Measurements from ENCODE around the gene HS3ST2. TPM values are rescaled to one million over a fixed set of nuclear protein-coding genes. Genes with fewer than 3 reads are reported as not detected.

HS3ST2 gene
- total RNA-seq, 1 experiment from 2014 or later, result 0.61 TPM

- TF ChIP-seq ZBTB43 (CRISPR knock-in tag; IDR thresholded peaks at IDR 0.05), result no peak
- no peak for TF ChIP-seq RELA (CRISPR knock-in tag; IDR thresholded peaks at IDR 0.05; ENCODE audit: borderline replicate concordance)
- no peak for TF ChIP-seq NR2C2 (CRISPR knock-in tag; IDR thresholded peaks at IDR 0.05)
- TF ChIP-seq RORB (CRISPR knock-in tag; IDR thresholded peaks at IDR 0.05), result no peak
- no peak for TF ChIP-seq TCF7 (CRISPR knock-in tag; IDR thresholded peaks at IDR 0.05; ENCODE audit: low read depth)
- no peak for TF ChIP-seq AR (CRISPR knock-in tag; IDR thresholded peaks at IDR 0.05)
- no peak for TF ChIP-seq IRF2 (CRISPR knock-in tag; IDR thresholded peaks at IDR 0.05; ENCODE audit: borderline replicate concordance, low read depth)
- TF ChIP-seq GRHL2 (CRISPR knock-in tag; IDR thresholded peaks at IDR 0.05; ENCODE audit: insufficient replicate concordance, severe bottlenecking), result no peak
- no peak for TF ChIP-seq HMGXB4 (CRISPR knock-in tag; IDR thresholded peaks at IDR 0.05)
These were observed 31.6 kb upstream of the HS3ST2 start (continued) for GRCh38 chr16:22782314-22782713.

- ChIA-PET POLR2A (no interaction called here), CTCF (no interaction called here)
- TF ChIP-seq ZNF138 (CRISPR knock-in tag; conservative IDR thresholded peaks at IDR 0.05), result no peak
These were observed 29.2 kb upstream of the HS3ST2 start for GRCh38 chr16:22784690-22785214.

GRCh38 chr16:22785552-22785951, 28.4 kb upstream of the HS3ST2 start:
- ATAC-seq (no peak), DNase-seq (ENCODE audit: low spot score) (no peak)
- no peak for TF ChIP-seq NFYB (CRISPR knock-in tag; conservative IDR thresholded peaks at IDR 0.05; ENCODE audit: low read depth)
- TF ChIP-seq SOX15 (CRISPR knock-in tag; IDR thresholded peaks at IDR 0.05), result no peak
- TF ChIP-seq KAT7 (CRISPR knock-in tag; IDR thresholded peaks at IDR 0.05; ENCODE audit: borderline replicate concordance), result no peak
- TF ChIP-seq ZNF281 (CRISPR knock-in tag; IDR thresholded peaks at IDR 0.05), result no peak
- no peak for TF ChIP-seq CBFB (CRISPR knock-in tag; IDR thresholded peaks at IDR 0.05; ENCODE audit: low read depth)
- POLR2A ChIA-PET, result no interaction called here
- H3K27me3 Mint-ChIP-seq (ENCODE audit: low read depth), result no peaks in the 10 kb centered on the region; the same call in 1 of the 2 replicates
- H3K36me3 Mint-ChIP-seq, result no peaks in the 10 kb centered on the region
- no peak overlapping the region for H3K27ac Mint-ChIP-seq
- CTCF ChIA-PET, result no interaction called here
- peaks cover 9% of the 10 kb centered on the region; the same call in 1 of the 2 replicates for H3K9me3 Mint-ChIP-seq
- H3K4me1 Mint-ChIP-seq, result peaks cover 19% of the 10 kb centered on the region
- no peak overlapping the region for H3K4me3 Mint-ChIP-seq

More at GRCh38 chr16:22784690-22785214, 29.2 kb upstream of the HS3ST2 start:
- Mint-ChIP-seq H3K27ac (no peak overlapping the region), H3K4me3 (no peak overlapping the region), H3K36me3 (no peaks in the 10 kb centered on the region), H3K9me3 (peaks cover 9% of the 10 kb centered on the region; the same call in 1 of the 2 replicates), H3K27me3 (ENCODE audit: low read depth) (no peaks in the 10 kb centered on the region; the same call in 1 of the 2 replicates), H3K4me1 (peaks cover 19% of the 10 kb centered on the region)
- ATAC-seq (no peak), DNase-seq (ENCODE audit: low spot score) (no peak)
